ENCODE results near the gene DNLZ. TPM values are rescaled to one million over a fixed set of nuclear protein-coding genes. Genes with fewer than 3 reads are reported as not detected.
A peak's percentile ranks its signal among the peaks of the same experiment; 100 is the strongest.

DNLZ gene
- total and polyA plus RNA-seq, 12 donors: 3.1 to 28.9 (median 17.5) TPM

- Histone ChIP-seq H3K9me3 (replicated peaks in 1 of 3) (no peaks in the 10 kb centered on the region), H3K4me3 (no peak overlapping the region), H3K27me3 (no peaks in the 10 kb centered on the region), H3K4me1 (replicated peaks in 1 of 2) (peaks cover 0 to 9% of the 10 kb centered on the region in 2 donors), H3K36me3 (replicated peaks in 1 of 2) (peaks cover 0 to 4% of the 10 kb centered on the region in 2 donors), H3K27ac (peak overlapping the region in 1 of 5 donors; percentile 78)
- no peak for DNase-seq
- intact Hi-C loops (cut with DNase I): no loop called here
- no peak for TF ChIP-seq POLR2A (IDR thresholded peaks at IDR 0.05)
- no peak for TF ChIP-seq CTCF (IDR thresholded peaks at IDR 0.05)
- 80 to 89% (median 88%) methylated on average over 7 to 21 of the region's 21 CpGs for WGBS, 4 donors
These were observed 8.5 kb upstream of the DNLZ start for GRCh38 chr9:136372006-136372405.

GRCh38 chr9:136371533-136371880 is 8.0 kb upstream of the DNLZ start:
- Histone ChIP-seq H3K9me3 (replicated peaks in 1 of 3) (no peaks in the 10 kb centered on the region), H3K27ac (no peak overlapping the region), H3K36me3 (replicated peaks in 1 of 2) (peaks cover 0 to 4% of the 10 kb centered on the region in 2 donors), H3K4me3 (no peak overlapping the region), H3K27me3 (no peaks in the 10 kb centered on the region), H3K4me1 (replicated peaks in 1 of 2) (peaks cover 0 to 9% of the 10 kb centered on the region in 2 donors)
- intact Hi-C loops (cut with DNase I): no loop called here
- DNase-seq: no peak
- WGBS, 4 donors: 85 to 96% (median 93%) methylated on average over 4 to 13 of the region's 13 CpGs
- no peak for TF ChIP-seq CTCF (IDR thresholded peaks at IDR 0.05)
- no peak for TF ChIP-seq POLR2A (IDR thresholded peaks at IDR 0.05)

- 86 to 97% (median 89%) methylated on average over 13 to 54 of the region's 54 CpGs for WGBS, 4 donors
These were observed 7.4 kb upstream of the DNLZ start for GRCh38 chr9:136370687-136371532.

GRCh38 chr9:136370037-136370436 is 6.5 kb upstream of the DNLZ start:
- H3K36me3 ChIP-seq (replicated peaks in 1 of 2): peaks cover 0 to 4% of the 10 kb centered on the region in 2 donors
- no peaks in the 10 kb centered on the region for H3K9me3 ChIP-seq (replicated peaks in 1 of 3)
- WGBS, 4 donors: 84 to 100% (median 96%) methylated on average over 1 to 19 of the region's 19 CpGs
- no peak overlapping the region for H3K4me3 ChIP-seq
- TF ChIP-seq CTCF (IDR thresholded peaks at IDR 0.05): no peak
- no peak for TF ChIP-seq POLR2A (IDR thresholded peaks at IDR 0.05)
- no peaks in the 10 kb centered on the region for H3K27me3 ChIP-seq
- intact Hi-C loops (cut with DNase I): no loop called here
- peaks cover 0 to 9% of the 10 kb centered on the region in 2 donors for H3K4me1 ChIP-seq (replicated peaks in 1 of 2)
- no peak overlapping the region for H3K27ac ChIP-seq
- no peak for DNase-seq

More at GRCh38 chr9:136370687-136371532, 7.4 kb upstream of the DNLZ start:
- TF ChIP-seq POLR2A (IDR thresholded peaks at IDR 0.05) (no peak), CTCF (IDR thresholded peaks at IDR 0.05) (no peak)
- DNase-seq: peak in 2 of 7 donors; percentile 59 to 62
- Histone ChIP-seq H3K4me1 (replicated peaks in 1 of 2) (peaks cover 0 to 9% of the 10 kb centered on the region in 2 donors), H3K36me3 (replicated peaks in 1 of 2) (peaks cover 0 to 4% of the 10 kb centered on the region in 2 donors), H3K9me3 (replicated peaks in 1 of 3) (no peaks in the 10 kb centered on the region), H3K4me3 (no peak overlapping the region), H3K27me3 (no peaks in the 10 kb centered on the region), H3K27ac (no peak overlapping the region)
- intact Hi-C loops (cut with DNase I): no loop called here

All from adrenal gland (tissue), 12 donors.